ENCODE results near the gene GDPD4. TPM values are rescaled to one million over a fixed set of nuclear protein-coding genes. Genes with fewer than 3 reads are reported as not detected.

Gene GDPD4
- total and polyA plus RNA-seq, 2 of the 4 experiments (the other 2 are of a cell fraction) = not detected

- Histone ChIP-seq H3K4ac (ENCODE audit: low read depth, low read length) (no peak overlapping the region), H3K23ac (ENCODE audit: low read depth, low read length) (no peak overlapping the region), H3K14ac (replicated peaks; ENCODE audit: low read depth, low read length) (no peak overlapping the region), H2AFZ (replicated peaks; ENCODE audit: low read length, poor library complexity) (peak overlapping the region; percentile 40), H3K4me3 (ENCODE audit: insufficient read depth, low read depth, low read length) (no peak overlapping the region), H3K4me1 (ENCODE audit: control insufficient read depth, insufficient read depth, low read length) (peaks cover 3% of the 10 kb centered on the region; the same call in 1 of the 2 replicates), H3K79me1 (ENCODE audit: low read depth in 1 of 2, low read length in 2 of 2) (no peaks in the 10 kb centered on the region), H3K56ac (ENCODE audit: extremely low read depth, insufficient read depth, low read length) (no peak overlapping the region), H3K9ac (ENCODE audit: low read depth, low read length) (no peak overlapping the region), H4K20me1 (ENCODE audit: insufficient read depth, low read length) (no peaks in the 10 kb centered on the region), H2BK5ac (ENCODE audit: low read depth, low read length, poor library complexity, severe bottlenecking) (no peak overlapping the region), H3K4me2 (ENCODE audit: low read depth, low read length) (no peak overlapping the region), H2BK15ac (ENCODE audit: low read depth, low read length) (no peak overlapping the region), H3K18ac (ENCODE audit: low read depth, low read length) (no peak overlapping the region), H3K27me3 (ENCODE audit: control insufficient read depth, insufficient read depth, low read length) (no peaks in the 10 kb centered on the region), H4K91ac (ENCODE audit: insufficient read depth, low read depth, low read length) (no peak overlapping the region), H2AK5ac (ENCODE audit: low read depth, low read length) (peak overlapping the region; percentile 38; the same call in 1 of the 2 replicates), H3K9me1 (ENCODE audit: insufficient read depth, low read length) (no peaks in the 10 kb centered on the region), H4K5ac (ENCODE audit: low read depth, low read length) (no peak overlapping the region), H3K27ac (ENCODE audit: insufficient read depth, low read length) (no peak overlapping the region), H2BK20ac (ENCODE audit: low read depth, low read length) (no peak overlapping the region), H2AK9ac (replicated peaks; ENCODE audit: low read depth, low read length, poor library complexity) (no peak overlapping the region), H2BK120ac (ENCODE audit: low read depth, low read length) (no peak overlapping the region), H3K36me3 (ENCODE audit: control insufficient read depth, insufficient read depth, low read length) (no peaks in the 10 kb centered on the region), H4K8ac (ENCODE audit: low read depth in 2 of 2, low read length in 2 of 2) (no peak overlapping the region), H3K9me3 (ENCODE audit: control insufficient read depth, insufficient read depth, low read length) (no peaks in the 10 kb centered on the region)
- no peak for ATAC-seq (ENCODE audit: low read depth)
- ChIA-PET CTCF (no interaction called here), POLR2A (ENCODE audit: unreplicated experiment) (no interaction called here)
- intact Hi-C loops (cut with micrococcal nuclease) = no loop called here
- in situ Hi-C loops (cut with MboI; ENCODE audit: low sequenced_read_pairs) = no loop called here
- BruUV-seq (replicated peaks) = no TSS peak
- DNase-seq = no peak
- TF ChIP-seq RAD21 (IDR thresholded peaks at IDR 0.05; ENCODE audit: low read length) (no peak), CTCF (conservative IDR thresholded peaks at IDR 0.05; ENCODE audit: low read depth, low read length) (no peak), BHLHE40 (IDR thresholded peaks at IDR 0.05; ENCODE audit: low read depth, low read length) (no peak), FOS (IDR thresholded peaks at IDR 0.05; ENCODE audit: low read depth, low read length) (no peak), RCOR1 (IDR thresholded peaks at IDR 0.05; ENCODE audit: insufficient replicate concordance, low read length) (no peak), MXI1 (IDR thresholded peaks at IDR 0.05; ENCODE audit: borderline replicate concordance, low read depth, low read length) (no peak), RFX5 (IDR thresholded peaks at IDR 0.05; ENCODE audit: low read depth, low read length) (no peak), NFE2L2 (IDR thresholded peaks at IDR 0.05; ENCODE audit: low read depth, low read length) (no peak), USF2 (IDR thresholded peaks at IDR 0.05; ENCODE audit: low read depth, low read length) (no peak), CEBPB (IDR thresholded peaks at IDR 0.05; ENCODE audit: low read depth, low read length) (no peak), MAFK (IDR thresholded peaks at IDR 0.05; ENCODE audit: low read depth, low read length) (no peak), POLR2A (IDR thresholded peaks at IDR 0.05; ENCODE audit: low read depth, low read length) (no peak), SMC3 (IDR thresholded peaks at IDR 0.05; ENCODE audit: low read depth, low read length) (no peak), CHD1 (IDR thresholded peaks at IDR 0.05; ENCODE audit: low read depth, low read length) (no peak), MAZ (IDR thresholded peaks at IDR 0.05; ENCODE audit: borderline replicate concordance, low read depth, low read length) (no peak), ELK1 (IDR thresholded peaks at IDR 0.05; ENCODE audit: borderline replicate concordance, low read depth, low read length) (no peak)
- dilution Hi-C loops (cut with HindIII; ENCODE audit: low sequenced_read_pairs, unreplicated experiment) = no loop called here
- WGBS, 2 experiments (ENCODE audit: extremely low coverage in 2 of 2, insufficient read length in 1 of 2) = 57% methylated on average over 1 of the region's 5 CpGs; no CpG with 5 or more reads in 1 of the 2 experiments
Observed at GRCh38 chr11:77310721-77311120, 9.2 kb upstream of the GDPD4 start.
